Thymus (tissue), 11 donors: ENCODE measurements around the gene MRPL27. TPM values are rescaled to one million over a fixed set of nuclear protein-coding genes. Genes with fewer than 3 reads are reported as not detected.
A peak's percentile ranks its signal among the peaks of the same experiment; 100 is the strongest.

Source experiments
- DNase-seq, 9 donors: peaks; one replicate each; pipeline ENCODE4 v3.0.0-alpha.2; 2013; ENCODE audit warnings: low spot score in 9 of 9, low read depth in 6 of 9, missing footprints in 1 of 9
- H3K27ac ChIP-seq, 2 donors: one replicate each; pipeline ENCODE4 v1.5.1; 2013; ENCODE audit warnings: control low read depth in 1 of 2, low read depth in 1 of 2, low read length in 1 of 2, mild to moderate bottlenecking in 1 of 2, moderate library complexity in 1 of 2
- H3K27me3 ChIP-seq, 2 donors: one replicate each; pipeline ENCODE4 v1.5.1; 2013; ENCODE audit warnings: low read length in 1 of 2; ENCODE audit not compliant: control insufficient read depth in 2 of 2, insufficient read depth in 1 of 2
- H3K36me3 ChIP-seq, 2 donors: one replicate each; pipeline ENCODE4 v1.5.1; 2013; ENCODE audit warnings: low read length in 1 of 2, mild to moderate bottlenecking in 1 of 2, moderate library complexity in 1 of 2; ENCODE audit not compliant: control insufficient read depth in 2 of 2, insufficient read depth in 2 of 2
- H3K4me1 ChIP-seq, 2 donors: one replicate each; pipeline ENCODE4 v1.5.1; 2013; ENCODE audit warnings: low read length in 2 of 2; ENCODE audit not compliant: control insufficient read depth in 2 of 2, insufficient read depth in 2 of 2
- H3K4me3 ChIP-seq, 2 donors: one replicate each; pipeline ENCODE4 v1.5.1; 2013; ENCODE audit warnings: low read length in 2 of 2, control low read depth in 1 of 2, mild to moderate bottlenecking in 1 of 2
- H3K9me3 ChIP-seq, 2 donors: one replicate each; pipeline ENCODE4 v1.5.1; 2013; ENCODE audit warnings: low read length in 1 of 2, mild to moderate bottlenecking in 1 of 2; ENCODE audit not compliant: control insufficient read depth in 2 of 2, insufficient read depth in 1 of 2
- WGBS: extraction: QIAGEN DNeasy Blood & Tissue Kit; methylation state at CpG from one replicate; pipeline ENCODE4 v1.1.7; 2013; 5-methylcytosine and 5-hydroxymethylcytosine counted together
- polyA plus RNA-seq: library from polyadenylated mRNA; stranded (reverse); fragments of 200-250 nt; gene quantifications from one replicate; pipeline ENCODE4 v1.2.3, GENCODE V29; 2013
- total RNA-seq: library from RNA; stranded (reverse); fragments of 120-200 nt; gene quantifications from one replicate; pipeline ENCODE4 v1.2.4, GENCODE V29; 2013
- donor health status: healthy.

The MRPL27 gene
- total and polyA plus RNA-seq, 2 donors: 69.2 to 85.9 TPM

DNA sequence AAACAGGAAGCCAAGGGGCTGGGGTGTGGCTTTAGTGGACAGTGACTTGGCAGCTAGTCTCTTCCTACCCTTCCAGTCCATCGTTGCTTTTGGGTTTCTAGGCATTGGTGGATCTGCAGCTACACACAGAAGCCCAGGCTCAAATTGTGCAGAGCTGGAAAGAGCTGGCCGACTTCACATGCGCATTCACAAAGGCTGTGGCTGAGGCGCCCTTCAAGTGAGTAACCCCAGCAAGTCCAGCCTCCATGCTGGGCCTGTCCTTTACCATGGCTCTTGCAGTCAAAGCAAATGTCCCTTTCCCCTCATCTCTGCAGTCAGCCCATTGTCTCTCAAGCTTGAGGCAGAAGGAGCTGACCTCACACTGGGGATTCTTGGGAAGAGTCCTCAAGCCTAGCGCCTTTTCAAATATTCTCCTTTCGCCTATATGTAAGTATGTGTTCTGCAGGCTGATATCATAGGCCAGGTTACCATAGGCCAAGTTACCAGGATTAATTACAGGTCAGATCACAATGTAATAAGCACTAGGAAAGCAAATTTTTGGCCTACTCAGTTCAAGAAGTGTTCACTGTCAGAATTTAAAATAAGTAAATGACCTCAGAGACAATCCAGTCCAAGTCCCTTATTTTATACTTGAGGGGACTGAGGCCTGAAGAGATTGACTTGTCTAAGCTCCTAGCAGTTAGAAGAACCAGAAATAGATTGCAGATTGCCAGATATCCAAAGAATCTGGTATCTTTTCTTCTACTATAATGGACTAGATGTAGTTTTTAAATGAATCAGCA, 6.6 kb upstream of the MRPL27 start:
- Histone ChIP-seq H3K27ac (no peak overlapping the region), H3K4me1 (no peaks in the 10 kb centered on the region), H3K27me3 (no peaks in the 10 kb centered on the region), H3K9me3 (no peaks in the 10 kb centered on the region), H3K4me3 (no peak overlapping the region), H3K36me3 (peaks cover 57 to 59% of the 10 kb centered on the region in 2 donors)
- DNase-seq: no peak
- whole genome bisulfite sequencing: 98% methylated on average over 6 of the region's 6 CpGs

- Histone ChIP-seq H3K4me1 (peaks cover 15 to 17% of the 10 kb centered on the region in 2 donors), H3K27me3 (no peaks in the 10 kb centered on the region), H3K9me3 (no peaks in the 10 kb centered on the region), H3K27ac (no peak overlapping the region), H3K36me3 (peaks cover 24 to 30% of the 10 kb centered on the region in 2 donors), H3K4me3 (no peak overlapping the region)
- 95% methylated on average over 5 of the region's 5 CpGs for WGBS
- no peak for DNase-seq
These were observed 3.0 kb upstream of the MRPL27 start for GRCh38 chr17:50375858-50376538.

DNA sequence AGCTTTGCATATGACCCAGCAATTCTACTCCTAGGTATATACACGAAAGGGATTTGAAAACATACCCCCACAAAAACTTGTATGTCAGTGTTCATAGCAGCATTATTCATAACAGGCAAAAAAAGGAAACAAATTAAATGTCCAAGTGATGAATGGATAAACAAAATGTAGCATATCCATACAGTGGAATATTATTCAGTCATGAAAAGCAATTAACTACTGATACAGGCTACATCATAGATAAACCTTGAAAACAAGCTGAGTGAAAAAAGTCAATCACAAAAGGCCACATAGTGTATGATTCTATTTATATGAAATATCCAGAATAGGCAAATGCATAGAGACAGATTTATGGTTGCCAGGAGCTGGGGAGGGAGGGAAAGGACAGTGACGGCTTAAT, 721 bp upstream of the MRPL27 start:
- H3K4me3 ChIP-seq: peak overlapping the region; percentile 81 to 95
- DNase-seq: no peak
- H3K9me3 ChIP-seq: no peaks in the 10 kb centered on the region
- no peaks in the 10 kb centered on the region for H3K27me3 ChIP-seq
- peaks cover 15 to 17% of the 10 kb centered on the region in 2 donors for H3K4me1 ChIP-seq
- H3K36me3 ChIP-seq: peaks cover 20 to 29% of the 10 kb centered on the region in 2 donors
- peak overlapping the region in 1 of 2 donors; percentile 89 for H3K27ac ChIP-seq
- 90% methylated on average over 2 of the region's 2 CpGs for WGBS

DNA sequence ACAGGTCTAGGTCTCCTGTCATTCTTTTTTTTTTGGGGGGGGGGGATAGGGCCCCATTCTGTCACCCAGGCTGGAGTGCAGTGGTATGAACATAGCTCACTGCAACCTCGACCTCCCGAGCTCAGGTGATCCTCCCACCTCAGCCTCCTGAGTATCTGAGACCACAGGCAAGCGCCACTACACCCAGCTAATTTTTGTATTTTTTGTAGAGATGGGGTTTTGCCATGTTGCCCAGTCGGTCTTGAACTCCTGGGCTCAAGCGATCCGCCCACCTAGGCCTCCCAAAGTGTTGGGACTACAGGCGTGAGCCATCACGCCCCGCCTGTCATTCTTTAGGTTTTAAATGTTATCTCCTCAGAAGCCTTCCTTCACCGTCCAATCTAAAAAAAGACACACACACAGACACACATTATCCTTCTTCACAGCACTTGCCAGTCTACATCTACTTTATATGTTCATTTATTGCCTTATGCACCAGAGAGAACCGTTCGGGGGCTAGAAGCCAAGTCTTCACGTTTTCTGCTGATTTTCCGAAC, 694 bp downstream of the MRPL27 start:
- H3K4me1 ChIP-seq: peaks cover 15 to 17% of the 10 kb centered on the region in 2 donors
- peak overlapping the region; percentile 89 to 99 for H3K27ac ChIP-seq
- H3K27me3 ChIP-seq: no peaks in the 10 kb centered on the region
- WGBS: 30% methylated on average over 14 of the region's 14 CpGs
- H3K9me3 ChIP-seq: no peaks in the 10 kb centered on the region
- no peak for DNase-seq
- peak overlapping the region; percentile 81 to 95 for H3K4me3 ChIP-seq
- H3K36me3 ChIP-seq: peaks cover 25 to 40% of the 10 kb centered on the region in 2 donors

- DNase-seq: no peak
- Histone ChIP-seq H3K4me3 (no peak overlapping the region), H3K9me3 (no peaks in the 10 kb centered on the region), H3K27ac (no peak overlapping the region), H3K27me3 (no peaks in the 10 kb centered on the region), H3K4me1 (peaks cover 15 to 17% of the 10 kb centered on the region in 2 donors), H3K36me3 (peaks cover 33 to 45% of the 10 kb centered on the region in 2 donors)
- 94% methylated on average over 2 of the region's 2 CpGs for WGBS
These were observed 1.5 kb downstream of the MRPL27 start for GRCh38 chr17:50371526-50371925.

- DNase-seq: no peak
- Histone ChIP-seq H3K27me3 (no peaks in the 10 kb centered on the region), H3K9me3 (no peaks in the 10 kb centered on the region), H3K27ac (no peak overlapping the region), H3K36me3 (peaks cover 42 to 54% of the 10 kb centered on the region in 2 donors), H3K4me1 (peaks cover 15 to 17% of the 10 kb centered on the region in 2 donors), H3K4me3 (no peak overlapping the region)
- 99% methylated on average over 5 of the region's 5 CpGs for WGBS
These were observed 2.9 kb downstream of the MRPL27 start for GRCh38 chr17:50370052-50370451.

DNA sequence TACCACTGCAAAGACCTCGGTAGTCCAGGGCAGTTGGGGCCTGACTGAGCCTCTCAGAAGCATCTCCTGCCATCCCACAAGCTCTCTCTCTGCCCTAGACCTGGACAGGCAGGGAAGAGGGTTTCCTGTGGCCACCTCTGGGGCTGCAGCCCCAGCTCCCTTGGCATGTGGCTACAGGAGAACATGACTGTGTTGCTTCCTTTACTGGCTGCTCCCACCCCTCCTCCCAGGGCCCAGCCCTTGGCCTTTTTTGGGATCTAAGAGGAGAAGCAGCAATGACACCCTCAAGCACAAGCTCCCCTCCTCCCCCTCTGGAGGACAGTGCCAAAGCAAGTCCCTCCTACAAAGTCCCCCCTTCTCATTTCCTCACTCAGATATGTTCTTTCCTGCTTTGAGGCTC, 5.6 kb downstream of the MRPL27 start:
- Histone ChIP-seq H3K27me3 (no peaks in the 10 kb centered on the region), H3K36me3 (peaks cover 52 to 62% of the 10 kb centered on the region in 2 donors), H3K9me3 (no peaks in the 10 kb centered on the region), H3K4me1 (peaks cover 10 to 12% of the 10 kb centered on the region in 2 donors), H3K27ac (no peak overlapping the region), H3K4me3 (no peak overlapping the region)
- no peak for DNase-seq
- WGBS: 100% methylated on average over 1 of the region's 1 CpG

DNA sequence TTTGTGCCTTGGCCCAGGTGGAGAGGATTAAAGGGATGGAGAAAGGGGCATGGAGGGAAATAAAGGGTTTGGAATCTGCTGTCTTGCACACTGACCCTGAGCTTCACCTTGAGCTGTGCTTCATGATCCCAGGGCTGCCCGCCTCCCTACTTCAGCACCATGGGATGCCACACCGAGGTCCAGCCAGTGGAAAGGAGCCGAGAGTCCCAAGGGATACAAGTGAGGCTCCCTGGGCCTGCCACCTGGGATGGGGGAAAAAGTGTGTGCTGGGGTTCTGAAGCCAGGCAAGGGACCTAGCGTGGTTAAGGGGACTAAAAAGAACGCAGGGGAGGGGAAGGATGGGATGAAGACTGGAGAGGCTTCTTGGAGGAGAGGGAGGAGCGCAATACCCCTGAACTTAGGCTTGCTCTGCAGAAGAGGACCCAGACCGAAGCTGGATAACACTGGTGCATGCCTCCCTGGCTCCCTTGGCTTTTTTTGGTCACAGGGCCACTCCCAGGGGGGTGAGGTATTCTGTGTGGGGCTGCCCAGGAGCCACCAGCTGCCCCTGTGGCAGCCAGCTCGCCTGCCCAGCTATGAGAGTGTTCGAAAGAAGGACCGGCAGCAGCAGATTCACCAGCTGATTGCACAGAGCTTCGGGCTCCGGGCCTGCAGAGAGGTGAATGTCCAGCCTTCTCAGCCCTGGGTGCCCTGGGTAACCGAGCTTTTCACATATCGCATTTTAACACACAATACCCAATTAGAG, 7.2 kb downstream of the MRPL27 start:
- Histone ChIP-seq H3K36me3 (peaks cover 59 to 68% of the 10 kb centered on the region in 2 donors), H3K4me1 (peaks cover 0 to 11% of the 10 kb centered on the region in 2 donors), H3K9me3 (no peaks in the 10 kb centered on the region), H3K27ac (no peak overlapping the region), H3K4me3 (no peak overlapping the region), H3K27me3 (no peaks in the 10 kb centered on the region)
- DNase-seq: no peak
- 94% methylated on average over 14 of the region's 14 CpGs for WGBS
